CMK (cell line): ENCODE measurements around the gene PRKG2.

Experiments used
- DNase-seq: peaks from one replicate; pipeline ENCODE4 v3.0.0-alpha.2; 2010; ENCODE audit warnings: low read depth

PRKG2 gene

GRCh38 chr4:81217779-81218178 lies 2.8 kb upstream of the PRKG2 start:
- no peak for DNase-seq

GRCh38 chr4:81215931-81216330 lies 909 bp upstream of the PRKG2 start:
- no peak for DNase-seq

GRCh38 chr4:81214144-81214880 lies 710 bp downstream of the PRKG2 start:
- DNase-seq = no peak

GRCh38 chr4:81213671-81214070 lies 1.4 kb downstream of the PRKG2 start:
- DNase-seq = no peak

- no peak for DNase-seq
These were observed 3.1 kb downstream of the PRKG2 start for GRCh38 chr4:81211956-81212355.

GRCh38 chr4:81207828-81208227 lies 7.2 kb downstream of the PRKG2 start:
- no peak for DNase-seq

GRCh38 chr4:81205302-81205701 lies 9.7 kb downstream of the PRKG2 start:
- DNase-seq = no peak

- peak; percentile 29 for DNase-seq
These were observed 10.5 kb downstream of the PRKG2 start for GRCh38 chr4:81204571-81204970.

GRCh38 chr4:81199831-81200230 lies 15.2 kb downstream of the PRKG2 start:
- DNase-seq = no peak

- no peak for DNase-seq
These were observed 16.4 kb downstream of the PRKG2 start for GRCh38 chr4:81198609-81199008.

GRCh38 chr4:81197864-81198524 lies 17.0 kb downstream of the PRKG2 start:
- no peak for DNase-seq

- DNase-seq = no peak
These were observed 18.8 kb downstream of the PRKG2 start for GRCh38 chr4:81196126-81196650.

GRCh38 chr4:81195475-81195874 lies 19.5 kb downstream of the PRKG2 start:
- no peak for DNase-seq

GRCh38 chr4:81194286-81194685 lies 20.7 kb downstream of the PRKG2 start:
- DNase-seq = no peak

- peak; percentile 2 for DNase-seq
These were observed 34.1 kb downstream of the PRKG2 start for GRCh38 chr4:81180916-81181315.

- no peak for DNase-seq
These were observed 35.7 kb downstream of the PRKG2 start for GRCh38 chr4:81179326-81179725.

GRCh38 chr4:81173213-81173612 lies 41.8 kb downstream of the PRKG2 start:
- no peak for DNase-seq

GRCh38 chr4:81166458-81167160 lies 48.4 kb downstream of the PRKG2 start:
- DNase-seq = no peak

- DNase-seq = no peak
These were observed 49.1 kb downstream of the PRKG2 start for GRCh38 chr4:81165861-81166430.

GRCh38 chr4:81164623-81165416 lies 50.2 kb downstream of the PRKG2 start:
- DNase-seq = no peak

GRCh38 chr4:81164126-81164525 lies 50.9 kb downstream of the PRKG2 start:
- no peak for DNase-seq
